H1 (cell line): ENCODE results near the gene MDFI. TPM values are rescaled to one million over a fixed set of nuclear protein-coding genes. Genes with fewer than 3 reads are reported as not detected.

Experiments
- CTCF ChIA-PET: fragments of 300-600 bp; sonication (Branson Sonifier 250); formaldehyde crosslinking; loops from one replicate; lab custom pipeline; 2021; ENCODE audit not compliant: partially characterized antibody; lab: Charles Lee
- POLR2A ChIA-PET: fragments of 300-600 bp; sonication (Branson Sonifier 250); formaldehyde crosslinking; loops from one replicate; lab custom pipeline; 2021; ENCODE audit warnings: inconsistent platforms; ENCODE audit not compliant: partially characterized antibody; lab: Charles Lee
- DNase-seq, 2 experiments: peaks; one replicate each; pipeline versions ENCODE4 v3.0.0 to v3.0.0-alpha.2; 2010 to 2022; ENCODE audit warnings: low spot score in 2 of 2, low read depth in 1 of 2, mixed read lengths in 1 of 2
- FAIRE-seq: peaks from 2 replicates; lab custom pipeline; 2011; peaks lifted over from hg19 to GRCh38; lab: Jason Lieb, UNC
- H2AFZ ChIP-seq: 2 replicates; pipeline ENCODE4 v1.8.1; 2012; ENCODE audit warnings: low read length, inconsistent platforms
- H2AK5ac ChIP-seq: 2 replicates; pipeline ENCODE4 v1.6.1; 2013; ENCODE audit warnings: low read depth, low read length
- H2BK120ac ChIP-seq: replicated peaks from 2 replicates; pipeline ENCODE3; 2013; ENCODE audit warnings: low read depth, low read length, inconsistent platforms
- H2BK12ac ChIP-seq: 2 replicates; pipeline ENCODE4 v1.6.1; 2013; ENCODE audit warnings: low read depth, low read length
- H2BK15ac ChIP-seq: 2 replicates; pipeline ENCODE4 v1.6.1; 2013; ENCODE audit warnings: low read length
- H2BK20ac ChIP-seq: 2 replicates; pipeline ENCODE4 v1.6.1; 2013; ENCODE audit warnings: low read length
- H2BK5ac ChIP-seq: 2 replicates; pipeline ENCODE4 v1.6.1; 2013; ENCODE audit warnings: low read depth, low read length
- H3K14ac ChIP-seq: 2 replicates; pipeline ENCODE4 v1.6.1; 2013; ENCODE audit warnings: inconsistent platforms; ENCODE audit not compliant: insufficient read length
- H3K18ac ChIP-seq: 2 replicates; pipeline ENCODE4 v1.6.1; 2013; ENCODE audit warnings: low read length; ENCODE audit errors: extremely low read depth
- H3K23ac ChIP-seq: 2 replicates; pipeline ENCODE4 v1.6.1; 2013; ENCODE audit warnings: inconsistent platforms; ENCODE audit not compliant: insufficient read length
- H3K23me2 ChIP-seq: 2 replicates; pipeline ENCODE4 v1.6.1; 2013; ENCODE audit warnings: low read depth, low read length
- H3K27ac ChIP-seq: 2 replicates; pipeline ENCODE4 v1.6.1; 2011; ENCODE audit warnings: low read depth, low read length, inconsistent platforms
- H3K27me3 ChIP-seq, 4 experiments: replicated peaks in 1 of 4; 1 replicate in 1 of 4; 2 replicates in 3 of 4; pipeline versions ENCODE4 v1.6.1 to v1.8.1; 2011 to 2013; ENCODE audit warnings: low read length in 3 of 4, mild to moderate bottlenecking in 3 of 4, inconsistent platforms in 2 of 4, mixed read lengths in 2 of 4, moderate library complexity in 1 of 4; ENCODE audit not compliant: control insufficient read depth in 3 of 4, insufficient read depth in 3 of 4; ENCODE audit errors: extremely low read depth in 1 of 4
- H3K36me3 ChIP-seq, 4 experiments: 2 replicates each; pipeline versions ENCODE4 v1.6.1 to v1.8.1; 2011 to 2013; ENCODE audit warnings: mild to moderate bottlenecking in 4 of 4, low read length in 3 of 4, moderate library complexity in 2 of 4, control low read depth in 1 of 4, inconsistent platforms in 1 of 4; ENCODE audit not compliant: insufficient read depth in 4 of 4, control insufficient read depth in 2 of 4
- H3K4ac ChIP-seq: replicated peaks from 2 replicates; pipeline ENCODE3; 2013; ENCODE audit warnings: low read length, low read depth, mixed read lengths, inconsistent platforms; ENCODE audit not compliant: insufficient read length
- H3K4me1 ChIP-seq, 4 experiments: replicated peaks in 1 of 4; 1 replicate in 1 of 4; 2 replicates in 3 of 4; pipeline versions ENCODE4 v1.6.1 to v1.8.1; 2011 to 2013; ENCODE audit warnings: low read length in 3 of 4, inconsistent platforms in 2 of 4, mixed read lengths in 1 of 4; ENCODE audit not compliant: insufficient read depth in 4 of 4, control insufficient read depth in 3 of 4
- H3K4me2 ChIP-seq, 2 experiments: 2 replicates each; pipeline versions ENCODE4 v1.6.1 to v1.8.1; 2011 to 2013; ENCODE audit warnings: low read depth in 2 of 2, low read length in 2 of 2, control low read depth in 1 of 2, inconsistent platforms in 1 of 2, mild to moderate bottlenecking in 1 of 2; ENCODE audit not compliant: insufficient read depth in 1 of 2
- H3K4me3 ChIP-seq, 4 experiments: fragments of 200-600, 300-600 bp in 1 of 4; sonication (generic), shearing (Covaris generic), sonication (Bioruptor Twin) in 1 of 4; 2 replicates each; pipeline versions ENCODE4 v1.5.1 to v1.8.1; 2011 to 2016; ENCODE audit warnings: low read length in 4 of 4, low read depth in 3 of 4, control low read depth in 2 of 4, inconsistent platforms in 2 of 4, mild to moderate bottlenecking in 2 of 4, mixed read lengths in 1 of 4, moderate library complexity in 1 of 4; ENCODE audit not compliant: insufficient read depth in 2 of 4; ENCODE audit errors: extremely low read depth in 1 of 4
- H3K56ac ChIP-seq: replicated peaks from 2 replicates; pipeline ENCODE3; 2013; ENCODE audit warnings: low read depth, mild to moderate bottlenecking, mixed read lengths, low read length, inconsistent platforms; ENCODE audit not compliant: insufficient read length
- H3K79me1 ChIP-seq: 2 replicates; pipeline ENCODE4 v1.6.1; 2013; ENCODE audit warnings: low read depth, low read length, control low read depth
- H3K79me2 ChIP-seq, 2 experiments: 2 replicates each; pipeline versions ENCODE4 v1.6.1 to v1.8.1; 2012 to 2013; ENCODE audit warnings: low read length in 2 of 2, mild to moderate bottlenecking in 2 of 2, inconsistent platforms in 1 of 2; ENCODE audit not compliant: insufficient read depth in 2 of 2, control insufficient read depth in 1 of 2
- H3K9ac ChIP-seq, 4 experiments: replicated peaks in 1 of 4; 1 replicate in 1 of 4; 2 replicates in 3 of 4; pipeline versions ENCODE4 v1.6.1 to v1.8.1; 2011 to 2013; ENCODE audit warnings: low read depth in 3 of 4, low read length in 3 of 4, control low read depth in 2 of 4, mild to moderate bottlenecking in 2 of 4, moderate library complexity in 2 of 4, inconsistent platforms in 1 of 4; ENCODE audit errors: extremely low read depth in 1 of 4
- H3K9me3 ChIP-seq, 2 experiments: 2 replicates each; pipeline versions ENCODE4 v1.6.1 to v1.8.1; 2012 to 2013; ENCODE audit warnings: mild to moderate bottlenecking in 2 of 2, moderate library complexity in 2 of 2, control low read depth in 1 of 2, inconsistent platforms in 1 of 2, low read depth in 1 of 2, low read length in 1 of 2, mixed read lengths in 1 of 2; ENCODE audit not compliant: insufficient read depth in 2 of 2
- H4K20me1 ChIP-seq, 2 experiments: replicated peaks in 1 of 2; 2 replicates each; pipeline versions ENCODE3 to v1.8.1; 2011 to 2013; ENCODE audit warnings: inconsistent platforms in 2 of 2, low read length in 2 of 2, mild to moderate bottlenecking in 1 of 2; ENCODE audit not compliant: insufficient read depth in 2 of 2, control insufficient read depth in 1 of 2
- H4K5ac ChIP-seq: 2 replicates; pipeline ENCODE4 v1.6.1; 2013; ENCODE audit warnings: low read length, low read depth, mixed read lengths, inconsistent platforms; ENCODE audit not compliant: insufficient read length
- H4K8ac ChIP-seq: 2 replicates; pipeline ENCODE4 v1.8.0; 2013; ENCODE audit warnings: mild to moderate bottlenecking, moderate library complexity, low read length, inconsistent platforms; ENCODE audit not compliant: insufficient read depth; ENCODE audit errors: extremely low read depth
- H4K91ac ChIP-seq: replicated peaks from 2 replicates; pipeline ENCODE3; 2013; ENCODE audit warnings: low read length, mixed read lengths, inconsistent platforms; ENCODE audit not compliant: insufficient read length
- BACH1 ChIP-seq: IDR thresholded peaks from 2 replicates; pipeline ENCODE4 v1.6.1; 2012; ENCODE audit warnings: low read length, improper control_type of control experiment
- CTBP2 ChIP-seq: IDR thresholded peaks from 2 replicates; pipeline ENCODE4 v1.7.0; 2011; ENCODE audit warnings: borderline replicate concordance, mild to moderate bottlenecking, moderate library complexity, mixed read lengths, low read length; ENCODE audit not compliant: insufficient read depth, insufficient read length
- KDM1A ChIP-seq: fragments of 200-600, 300-600 bp; sonication (generic); IDR thresholded peaks from 2 replicates; pipeline ENCODE4 v1.7.1; 2016; ENCODE audit warnings: mild to moderate bottlenecking, low read length, borderline replicate concordance
- PHF8 ChIP-seq: fragments of 200-600 bp; sonication (generic); conservative IDR thresholded peaks from 2 replicates; pipeline ENCODE4 v1.7.1; 2012; ENCODE audit warnings: low read depth, mild to moderate bottlenecking, inconsistent platforms, low read length, moderate library complexity
- RAD21 ChIP-seq, 2 experiments: IDR thresholded peaks in 1 of 2; conservative IDR thresholded peaks in 1 of 2; 2 replicates each; pipeline ENCODE4 v1.6.1; 2011; ENCODE audit warnings: low read depth in 2 of 2, low read length in 2 of 2, improper control_type of control experiment in 1 of 2, inconsistent platforms in 1 of 2, mild to moderate bottlenecking in 1 of 2, moderate library complexity in 1 of 2
- RFX5 ChIP-seq: IDR thresholded peaks from 2 replicates; pipeline ENCODE4 v1.6.1; 2011; ENCODE audit warnings: low read depth, low read length, improper control_type of control experiment, borderline replicate concordance
- RXRA ChIP-seq: IDR thresholded peaks from 2 replicates; pipeline ENCODE4 v1.6.1; 2011; ENCODE audit warnings: low read depth, mild to moderate bottlenecking, low read length, moderate library complexity; ENCODE audit not compliant: insufficient read depth
- SAP30 ChIP-seq: fragments of 300-600 bp; sonication (generic); IDR thresholded peaks from 2 replicates; pipeline ENCODE4 v1.7.1; 2012; ENCODE audit warnings: low read length, moderate library complexity, mild to moderate bottlenecking, inconsistent platforms; ENCODE audit not compliant: insufficient read depth, insufficient replicate concordance
- SP2 ChIP-seq: IDR thresholded peaks from 2 replicates; pipeline ENCODE4 v1.6.1; 2012; ENCODE audit warnings: mild to moderate bottlenecking, low read length, inconsistent platforms
- TCF12 ChIP-seq: IDR thresholded peaks from 2 replicates; pipeline ENCODE4 v1.6.1; 2011; ENCODE audit warnings: low read depth, mild to moderate bottlenecking, low read length
- TEAD4 ChIP-seq: IDR thresholded peaks from 2 replicates; pipeline ENCODE4 v1.6.1; 2012; ENCODE audit warnings: low read depth, low read length, inconsistent platforms, mixed read lengths
- WGBS, 2 experiments: shearing (Covaris generic) in 1 of 2; methylation state at CpG; one replicate each; pipeline versions ENCODE4 v1.1.6 to v1.1.7; 2013 to 2015; ENCODE audit warnings: low lambda C conversion rate in 2 of 2, mixed read lengths in 2 of 2, inconsistent platforms in 1 of 2, low coverage in 1 of 2, missing lambda C conversion rate in 1 of 2; ENCODE audit not compliant: insufficient replicate concordance in 2 of 2, insufficient coverage in 1 of 2, insufficient read length in 1 of 2; ENCODE audit errors: extremely low coverage in 1 of 2, missing lambda C conversion rate in 1 of 2; 5-methylcytosine and 5-hydroxymethylcytosine counted together
- polyA plus RNA-seq, 7 experiments: library from polyadenylated mRNA; depleted of rRNA in 3 of 7; stranded (reverse) in 5 of 7; unstranded in 2 of 7; fragments of >200 nt in 5 of 7; fragments of 200-250 nt in 2 of 7; gene quantifications; 1 replicate in 5 of 7; 2 replicates in 1 of 7; 4 replicates in 1 of 7; pipeline versions ENCODE4 v1.2.1 to v1.2.3, GENCODE V29; 2011 to 2013; ENCODE audit warnings: missing spikeins in 2 of 7, mixed read lengths in 2 of 7
- total RNA-seq: library from RNA; stranded (reverse); fragmentation: NEBNext Ultra II Directional; extraction: Animal tissue kit (Norgen Biotek cat#: 25700); gene quantifications from 2 replicates; pipeline ENCODE4 v1.2.1, GENCODE V29; 2021

Gene MDFI
- total and polyA plus RNA-seq, 2 of the 8 experiments (the other 6 are each of a cell fraction or from before 2014, with no cell fraction given), result 41.0 to 65.6 TPM

DNA sequence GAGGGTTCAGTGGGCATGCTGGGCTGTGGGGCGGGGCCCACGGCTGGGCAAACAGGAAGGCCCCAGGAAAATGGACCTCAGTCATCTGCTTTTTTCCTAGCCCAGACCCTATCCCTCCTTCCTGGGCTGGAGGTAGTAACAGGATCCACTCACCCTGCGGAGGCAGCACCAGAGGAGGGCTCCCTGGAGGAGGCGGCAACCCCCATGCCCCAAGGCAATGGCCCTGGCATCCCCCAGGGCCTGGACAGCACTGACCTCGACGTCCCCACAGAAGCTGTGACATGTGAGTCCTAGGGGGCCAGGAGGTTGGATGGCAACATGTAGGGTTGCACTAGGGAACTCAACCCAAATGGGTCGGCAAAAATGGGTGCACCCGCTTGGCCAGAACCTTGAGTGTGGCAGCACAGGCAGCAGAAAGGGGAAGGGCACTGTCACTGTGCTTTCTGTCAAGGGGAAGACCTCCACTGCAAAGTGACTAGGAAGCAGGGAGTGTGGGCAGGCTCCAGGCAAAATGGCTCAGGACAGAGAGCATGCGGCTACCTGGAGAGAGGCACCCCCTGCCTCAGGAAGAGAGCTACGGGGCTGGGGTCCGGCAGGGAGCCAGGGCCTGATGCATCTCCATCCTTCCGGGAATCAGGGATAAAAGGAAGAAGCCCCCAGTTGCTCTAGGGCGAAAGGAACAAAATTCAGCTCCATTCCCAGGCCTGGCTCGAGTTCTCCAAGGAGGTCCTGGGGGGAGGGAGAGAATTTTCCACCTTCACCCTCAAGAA, 7.9 kb downstream of the MDFI start:
- peaks cover 5 to 14% of the 10 kb centered on the region in 2 experiments for H4K20me1 ChIP-seq
- no peak overlapping the region; the same call in 1 of the 2 replicates for H4K8ac ChIP-seq
- H2BK15ac ChIP-seq, result no peak overlapping the region
- H2BK5ac ChIP-seq, result no peak overlapping the region
- no peak overlapping the region for H2BK12ac ChIP-seq
- no peak overlapping the region for H2BK120ac ChIP-seq
- H3K79me1 ChIP-seq, result no peaks in the 10 kb centered on the region; the same call in 1 of the 2 replicates
- no peaks in the 10 kb centered on the region for H3K79me2 ChIP-seq
- H3K36me3 ChIP-seq, result peaks cover 0 to 11% (median 2%) of the 10 kb centered on the region in 4 experiments; a peak in 4 of 8 replicates
- H3K56ac ChIP-seq, result no peak overlapping the region
- peak overlapping the region in 1 of 2 experiments; percentile 60; a peak in 2 of 4 replicates for H3K4me2 ChIP-seq
- H2AK5ac ChIP-seq, result no peak overlapping the region
- no peaks in the 10 kb centered on the region; the same call in none of the 2 replicates for H3K23me2 ChIP-seq
- H2BK20ac ChIP-seq, result no peak overlapping the region
- H3K14ac ChIP-seq, result no peak overlapping the region
- H3K27me3 ChIP-seq, result peaks cover 0 to 11% (median 4%) of the 10 kb centered on the region in 4 experiments; a peak in 5 of 7 replicates
- no peak for DNase-seq
- peaks cover 0 to 36% (median 26%) of the 10 kb centered on the region in 4 experiments; a peak in 6 of 7 replicates for H3K4me1 ChIP-seq
- H3K9ac ChIP-seq, result no peak overlapping the region
- no peak overlapping the region for H3K4me3 ChIP-seq
- H3K18ac ChIP-seq, result no peak overlapping the region
- no peaks in the 10 kb centered on the region for H3K9me3 ChIP-seq
- peak overlapping the region; percentile 57 for H4K91ac ChIP-seq
- no peak overlapping the region for H3K27ac ChIP-seq
- no peak overlapping the region for H3K23ac ChIP-seq
- FAIRE-seq, result no peak
- POLR2A ChIA-PET, result interaction anchor here (1.3 to 1.8 kb wide), 2 partner anchors 10 to 11 kb away, joined by 5 to 9 read pairs; no protein-coding TSS in a partner anchor
- CTCF ChIA-PET, result interaction anchor here (1.3 to 6.5 kb wide), 6 partner anchors 34 to 278 kb away, joined by 3 to 32 read pairs (median 12); no protein-coding TSS in a partner anchor
- WGBS, 2 experiments, result 68% methylated on average over 14 of the region's 14 CpGs; no CpG with 5 or more reads in 1 of the 2 experiments
- no peak overlapping the region for H4K5ac ChIP-seq
- H2AFZ ChIP-seq, result no peak overlapping the region
- no peak overlapping the region for H3K4ac ChIP-seq
- TF ChIP-seq RFX5 (no peak), CTBP2 (no peak), PHF8 (no peak), KDM1A (no peak), RAD21 (IDR thresholded peaks at IDR 0.05 in 1 of 2, conservative IDR thresholded peaks at IDR 0.05 in 1 of 2; ENCODE audit: low read depth in 2 of 2, low read length in 2 of 2) (no peak), RXRA (no peak), SP2 (no peak), SAP30 (no peak), BACH1 (no peak), TEAD4 (no peak), TCF12 (no peak)
